Measurements from ENCODE around the gene MACROD2. TPM values are rescaled to one million over a fixed set of nuclear protein-coding genes. Genes with fewer than 3 reads are reported as not detected.
"Not testable (repeated sequence)": the region's sequence is repeated elsewhere in the genome, so short reads cannot be mapped to it uniquely, and the experiment has no call there.

Gene MACROD2
- total and polyA plus RNA-seq, 8 donors = 0.78 to 31.3 (median 10.9) TPM; not detected in 1

GRCh38 chr20:16011519-16011918 lies 2016.2 kb downstream of the MACROD2 start:
- intact Hi-C loops (cut with DNase I; ENCODE audit: low total_unique reads) = no loop called here
- H3K27ac ChIP-seq = no peak overlapping the region
- H3K4me1 ChIP-seq = no peaks in the 10 kb centered on the region
- WGBS, 5 donors = 95 to 97% (median 95%) methylated on average over 5 of the region's 5 CpGs
- no peaks in the 10 kb centered on the region for H3K27me3 ChIP-seq
- TF ChIP-seq POLR2A (IDR thresholded peaks at IDR 0.05) = no peak
- TF ChIP-seq EP300 (IDR thresholded peaks at IDR 0.05) = no peak
- TF ChIP-seq POLR2AphosphoS5 (IDR thresholded peaks at IDR 0.05) = no peak
- H3K9me3 ChIP-seq = no peaks in the 10 kb centered on the region
- no peak for DNase-seq
- no peak overlapping the region for H3K4me3 ChIP-seq
- H3K36me3 ChIP-seq = no peaks in the 10 kb centered on the region

DNA sequence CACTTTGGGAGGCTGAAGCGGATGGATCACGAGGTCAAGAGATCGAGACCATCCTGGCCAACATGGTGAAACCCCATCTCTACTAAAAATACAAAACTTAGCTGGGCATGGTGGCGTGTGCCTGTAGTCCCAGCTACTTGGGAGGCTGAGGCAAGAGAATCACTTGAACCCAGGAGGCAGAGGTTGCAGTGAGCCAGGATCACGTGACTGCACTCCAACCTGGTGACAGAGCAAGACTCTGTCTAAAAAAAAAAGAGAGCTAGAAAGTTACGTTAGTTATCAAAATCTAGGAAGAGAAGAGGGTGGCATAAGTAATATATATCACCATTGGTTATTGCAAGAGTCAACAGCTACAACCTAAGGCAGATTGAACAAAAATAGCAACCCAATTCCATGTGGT lies 2017.6 kb downstream of the MACROD2 start:
- H3K27ac ChIP-seq; DNase-seq; H3K27me3 ChIP-seq; intact Hi-C loops (cut with DNase I; ENCODE audit: low total_unique reads); H3K4me3 ChIP-seq; H3K36me3 ChIP-seq; H3K4me1 ChIP-seq; H3K9me3 ChIP-seq: not testable (repeated sequence)
- whole genome bisulfite sequencing, 5 donors = 80 to 89% (median 84%) methylated on average over 6 of the region's 6 CpGs

GRCh38 chr20:16013631-16014030 lies 2018.3 kb downstream of the MACROD2 start:
- intact Hi-C loops (cut with DNase I; ENCODE audit: low total_unique reads) = no loop called here
- DNase-seq = no peak
- 90 to 96% (median 93%) methylated on average over 4 of the region's 4 CpGs for WGBS, 5 donors

DNA sequence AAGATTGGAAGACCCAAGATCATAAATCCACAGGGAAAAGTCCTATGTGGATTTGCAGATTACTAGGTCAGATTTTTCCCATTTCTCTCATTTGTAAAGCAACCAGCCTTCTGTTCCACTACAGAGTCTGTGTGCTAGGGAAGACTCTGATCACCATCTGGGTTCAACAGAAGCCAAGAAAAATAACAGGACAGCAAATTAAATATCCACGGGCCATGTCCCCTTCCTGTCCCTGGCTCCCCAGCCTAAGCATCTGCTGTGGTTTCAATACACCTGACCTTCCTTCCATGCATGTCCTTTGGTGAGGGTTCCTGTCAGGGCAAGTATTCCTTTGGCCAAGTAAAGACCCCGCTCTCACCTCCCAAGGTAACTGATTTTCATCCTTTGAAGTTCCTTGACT lies 2019.1 kb downstream of the MACROD2 start:
- 76 to 87% (median 82%) methylated on average over 2 of the region's 2 CpGs for WGBS, 5 donors
- intact Hi-C loops (cut with DNase I; ENCODE audit: low total_unique reads) = no loop called here

More at GRCh38 chr20:16013631-16014030, 2018.3 kb downstream of the MACROD2 start:
- H3K27ac ChIP-seq = no peak overlapping the region
- no peaks in the 10 kb centered on the region for H3K27me3 ChIP-seq
- TF ChIP-seq POLR2A (IDR thresholded peaks at IDR 0.05) (no peak), EP300 (IDR thresholded peaks at IDR 0.05) (no peak), POLR2AphosphoS5 (IDR thresholded peaks at IDR 0.05) (no peak), CTCF (IDR thresholded peaks at IDR 0.05) (no peak)
- no peaks in the 10 kb centered on the region for H3K9me3 ChIP-seq
- H3K4me3 ChIP-seq = no peak overlapping the region
- H3K4me1 ChIP-seq = no peaks in the 10 kb centered on the region
- H3K36me3 ChIP-seq = no peaks in the 10 kb centered on the region

GRCh38 chr20:16017656-16018055 lies 2022.3 kb downstream of the MACROD2 start:
- Histone ChIP-seq H3K9me3 (no peaks in the 10 kb centered on the region), H3K4me3 (no peak overlapping the region), H3K36me3 (no peaks in the 10 kb centered on the region), H3K4me1 (no peaks in the 10 kb centered on the region), H3K27me3 (no peaks in the 10 kb centered on the region), H3K27ac (no peak overlapping the region)
- TF ChIP-seq CTCF (IDR thresholded peaks at IDR 0.05) (no peak), POLR2A (IDR thresholded peaks at IDR 0.05) (no peak), EP300 (IDR thresholded peaks at IDR 0.05) (no peak), POLR2AphosphoS5 (IDR thresholded peaks at IDR 0.05) (no peak)
- no peak for DNase-seq
- intact Hi-C loops (cut with DNase I; ENCODE audit: low total_unique reads) = no loop called here
- 58 to 88% (median 74%) methylated on average over 1 of the region's 1 CpG for WGBS, 5 donors

More for the DNA sequence above, 2019.1 kb downstream of the MACROD2 start:
- no peak overlapping the region for H3K27ac ChIP-seq
- H3K27me3 ChIP-seq = no peaks in the 10 kb centered on the region
- H3K9me3 ChIP-seq = no peaks in the 10 kb centered on the region
- no peak overlapping the region for H3K4me3 ChIP-seq
- no peak for DNase-seq
- no peaks in the 10 kb centered on the region for H3K36me3 ChIP-seq
- H3K4me1 ChIP-seq = no peaks in the 10 kb centered on the region
- TF ChIP-seq POLR2AphosphoS5 (IDR thresholded peaks at IDR 0.05) = no peak
- TF ChIP-seq EP300 (IDR thresholded peaks at IDR 0.05) = no peak
- TF ChIP-seq POLR2A (IDR thresholded peaks at IDR 0.05) = no peak
- TF ChIP-seq CTCF (IDR thresholded peaks at IDR 0.05) = no peak
